ENCODE measurements around the gene TTC22.

GRCh38 chr1:54795841-54796468 is 5.2 kb downstream of the TTC22 start:
- no peak for TF ChIP-seq POLR2A (IDR thresholded peaks at IDR 0.05)
- TF ChIP-seq, protein P1, sequence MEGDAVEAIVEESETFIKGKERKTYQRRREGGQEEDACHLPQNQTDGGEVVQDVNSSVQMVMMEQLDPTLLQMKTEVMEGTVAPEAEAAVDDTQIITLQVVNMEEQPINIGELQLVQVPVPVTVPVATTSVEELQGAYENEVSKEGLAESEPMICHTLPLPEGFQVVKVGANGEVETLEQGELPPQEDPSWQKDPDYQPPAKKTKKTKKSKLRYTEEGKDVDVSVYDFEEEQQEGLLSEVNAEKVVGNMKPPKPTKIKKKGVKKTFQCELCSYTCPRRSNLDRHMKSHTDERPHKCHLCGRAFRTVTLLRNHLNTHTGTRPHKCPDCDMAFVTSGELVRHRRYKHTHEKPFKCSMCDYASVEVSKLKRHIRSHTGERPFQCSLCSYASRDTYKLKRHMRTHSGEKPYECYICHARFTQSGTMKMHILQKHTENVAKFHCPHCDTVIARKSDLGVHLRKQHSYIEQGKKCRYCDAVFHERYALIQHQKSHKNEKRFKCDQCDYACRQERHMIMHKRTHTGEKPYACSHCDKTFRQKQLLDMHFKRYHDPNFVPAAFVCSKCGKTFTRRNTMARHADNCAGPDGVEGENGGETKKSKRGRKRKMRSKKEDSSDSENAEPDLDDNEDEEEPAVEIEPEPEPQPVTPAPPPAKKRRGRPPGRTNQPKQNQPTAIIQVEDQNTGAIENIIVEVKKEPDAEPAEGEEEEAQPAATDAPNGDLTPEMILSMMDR (IDR thresholded peaks at IDR 0.05), result no peak

Measured in right lobe of liver (tissue), 4 donors.